ENCODE measurements around the gene F5. TPM values are rescaled to one million over a fixed set of nuclear protein-coding genes. Genes with fewer than 3 reads are reported as not detected.

Gene F5
- total and polyA plus RNA-seq, 2 of the 13 experiments (the other 11 are each of a cell fraction or from before 2014, with no cell fraction given) = 38.3 to 64.0 TPM

- TF ChIP-seq, protein P1, sequence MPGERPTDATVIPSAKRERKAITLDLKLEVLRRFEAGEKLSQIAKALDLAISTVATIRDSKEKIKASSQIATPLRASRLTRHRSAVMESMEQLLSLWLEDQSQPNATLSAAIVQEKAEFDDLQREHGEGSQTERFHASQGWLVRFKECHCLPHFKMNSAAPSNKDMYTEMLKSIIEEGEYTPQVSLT (CRISPR knock-in tag; IDR thresholded peaks at IDR 0.05; ENCODE audit: borderline replicate concordance, low read depth) = peak; percentile 28; the same call in 1 of the 2 replicates
- TF ChIP-seq, protein P2, sequence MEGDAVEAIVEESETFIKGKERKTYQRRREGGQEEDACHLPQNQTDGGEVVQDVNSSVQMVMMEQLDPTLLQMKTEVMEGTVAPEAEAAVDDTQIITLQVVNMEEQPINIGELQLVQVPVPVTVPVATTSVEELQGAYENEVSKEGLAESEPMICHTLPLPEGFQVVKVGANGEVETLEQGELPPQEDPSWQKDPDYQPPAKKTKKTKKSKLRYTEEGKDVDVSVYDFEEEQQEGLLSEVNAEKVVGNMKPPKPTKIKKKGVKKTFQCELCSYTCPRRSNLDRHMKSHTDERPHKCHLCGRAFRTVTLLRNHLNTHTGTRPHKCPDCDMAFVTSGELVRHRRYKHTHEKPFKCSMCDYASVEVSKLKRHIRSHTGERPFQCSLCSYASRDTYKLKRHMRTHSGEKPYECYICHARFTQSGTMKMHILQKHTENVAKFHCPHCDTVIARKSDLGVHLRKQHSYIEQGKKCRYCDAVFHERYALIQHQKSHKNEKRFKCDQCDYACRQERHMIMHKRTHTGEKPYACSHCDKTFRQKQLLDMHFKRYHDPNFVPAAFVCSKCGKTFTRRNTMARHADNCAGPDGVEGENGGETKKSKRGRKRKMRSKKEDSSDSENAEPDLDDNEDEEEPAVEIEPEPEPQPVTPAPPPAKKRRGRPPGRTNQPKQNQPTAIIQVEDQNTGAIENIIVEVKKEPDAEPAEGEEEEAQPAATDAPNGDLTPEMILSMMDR (CRISPR knock-in tag; IDR thresholded peaks at IDR 0.05) = peak; percentile 51
- TF ChIP-seq ZNF501 (CRISPR knock-in tag; IDR thresholded peaks at IDR 0.05) (peak; percentile 91), RORA (CRISPR knock-in tag; IDR thresholded peaks at IDR 0.05) (no peak), ZSCAN12 (CRISPR knock-in tag; IDR thresholded peaks at IDR 0.05) (peak; percentile 77; the same call in 1 of the 2 replicates), ZNF678 (CRISPR knock-in tag; IDR thresholded peaks at IDR 0.05) (no peak), GZF1 (CRISPR knock-in tag; IDR thresholded peaks at IDR 0.05) (no peak; the same call in 1 of the 2 replicates), JDP2 (CRISPR knock-in tag; IDR thresholded peaks at IDR 0.05; ENCODE audit: borderline replicate concordance) (no peak; the same call in 1 of the 2 replicates), ZNF549 (CRISPR knock-in tag; IDR thresholded peaks at IDR 0.05) (no peak), FOXA1 (IDR thresholded peaks at IDR 0.05) (no peak), FOXA1 (CRISPR knock-in tag; IDR thresholded peaks at IDR 0.05) (no peak), DDIT3 (CRISPR knock-in tag; IDR thresholded peaks at IDR 0.05) (no peak), NONO (IDR thresholded peaks at IDR 0.05) (no peak), NONO (CRISPR knock-in tag; conservative IDR thresholded peaks at IDR 0.05) (peak; percentile 45), ZNF777 (CRISPR knock-in tag; IDR thresholded peaks at IDR 0.05) (peak; percentile 13; the same call in 1 of the 2 replicates), RBAK (CRISPR knock-in tag; IDR thresholded peaks at IDR 0.05) (no peak), ZNF333 (CRISPR knock-in tag; IDR thresholded peaks at IDR 0.05; ENCODE audit: borderline replicate concordance) (0 out of 2 replicates have a peak, but pooled peaks have one; percentile 24), ASH2L (IDR thresholded peaks at IDR 0.05; ENCODE audit: insufficient read length, low read depth, low read length) (peak; percentile 74), MIER2 (CRISPR knock-in tag; IDR thresholded peaks at IDR 0.05) (no peak; the same call in 1 of the 2 replicates), GLI4 (CRISPR knock-in tag; IDR thresholded peaks at IDR 0.05; ENCODE audit: borderline replicate concordance) (peak; percentile 14; the same call in 1 of the 2 replicates), ELF1 (CRISPR knock-in tag; IDR thresholded peaks at IDR 0.05) (peak; percentile 34; the same call in 1 of the 2 replicates), ZNF768 (CRISPR knock-in tag; IDR thresholded peaks at IDR 0.05) (peak; percentile 50; the same call in 1 of the 2 replicates)
- TF ChIP-seq, protein P3, sequence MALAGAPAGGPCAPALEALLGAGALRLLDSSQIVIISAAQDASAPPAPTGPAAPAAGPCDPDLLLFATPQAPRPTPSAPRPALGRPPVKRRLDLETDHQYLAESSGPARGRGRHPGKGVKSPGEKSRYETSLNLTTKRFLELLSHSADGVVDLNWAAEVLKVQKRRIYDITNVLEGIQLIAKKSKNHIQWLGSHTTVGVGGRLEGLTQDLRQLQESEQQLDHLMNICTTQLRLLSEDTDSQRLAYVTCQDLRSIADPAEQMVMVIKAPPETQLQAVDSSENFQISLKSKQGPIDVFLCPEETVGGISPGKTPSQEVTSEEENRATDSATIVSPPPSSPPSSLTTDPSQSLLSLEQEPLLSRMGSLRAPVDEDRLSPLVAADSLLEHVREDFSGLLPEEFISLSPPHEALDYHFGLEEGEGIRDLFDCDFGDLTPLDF (CRISPR knock-in tag; IDR thresholded peaks at IDR 0.05) = no peak; the same call in 1 of the 2 replicates
- TF ChIP-seq, protein P4, sequence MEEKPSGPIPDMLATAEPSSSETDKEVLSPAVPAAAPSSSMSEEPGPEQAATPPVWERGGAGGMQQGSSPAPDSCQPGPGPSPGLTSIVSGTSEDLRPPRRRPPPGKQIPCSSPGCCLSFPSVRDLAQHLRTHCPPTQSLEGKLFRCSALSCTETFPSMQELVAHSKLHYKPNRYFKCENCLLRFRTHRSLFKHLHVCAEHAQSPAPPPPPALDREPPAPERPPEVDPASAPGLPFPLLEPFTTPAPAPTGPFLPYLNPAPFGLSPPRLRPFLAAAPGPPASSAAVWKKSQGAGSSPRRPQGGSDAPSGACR (CRISPR knock-in tag; IDR thresholded peaks at IDR 0.05) = no peak
Observed at GRCh38 chr1:169485431-169486280, 100.6 kb downstream of the F5 start, which contains the start of gene SLC19A2 (continued).

Data from HepG2 (cell line).